ENCODE data around the gene SH3RF2. TPM values are rescaled to one million over a fixed set of nuclear protein-coding genes. Genes with fewer than 3 reads are reported as not detected.

The SH3RF2 gene
- total and polyA plus RNA-seq, 10 of the 15 experiments (the other 5 are each of a cell fraction or from before 2014, with no cell fraction given), result 0.15 TPM; not detected in 9

DNA sequence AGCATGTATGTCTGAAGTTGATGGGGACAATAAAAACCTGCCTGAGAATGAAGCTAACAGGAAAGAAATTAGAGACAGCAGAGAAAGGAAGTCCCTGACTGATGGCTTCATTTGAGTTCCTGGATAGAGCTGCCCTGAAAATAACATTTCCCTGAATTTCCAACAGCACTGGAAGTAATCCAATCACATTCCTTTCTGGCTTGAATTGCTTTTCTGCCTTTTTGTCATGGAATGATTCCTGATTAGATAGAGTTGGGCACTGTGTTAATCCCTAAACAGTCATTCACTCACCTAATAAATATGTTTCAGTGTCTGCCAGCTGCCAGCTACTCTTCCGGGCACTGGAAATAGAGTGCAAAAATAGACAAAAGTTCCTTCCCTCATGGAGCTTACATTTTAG, 30.0 kb upstream of the SH3RF2 start:
- BruUV-seq (replicated peaks), result no TSS peak
- Histone ChIP-seq H3K9ac (ENCODE audit: control insufficient read depth, insufficient read depth, low read length) (no peak overlapping the region), H3K9me3 (replicated peaks; ENCODE audit: control insufficient read depth, insufficient read depth, low read length) (no peaks in the 10 kb centered on the region), H3K4me2 (ENCODE audit: control insufficient read depth, insufficient read depth) (no peak overlapping the region), H3K4me1 (ENCODE audit: control insufficient read depth, insufficient read depth, low read length) (no peaks in the 10 kb centered on the region), H2AFZ (ENCODE audit: control insufficient read depth, low read depth, low read length) (no peak overlapping the region), H3K79me2 (ENCODE audit: control insufficient read depth, insufficient read depth, low read length) (no peaks in the 10 kb centered on the region), H3K4me3 (no peak overlapping the region), H3K27me3 (replicated peaks in 1 of 2; ENCODE audit: control insufficient read depth in 2 of 2, insufficient read depth in 2 of 2, low read length in 1 of 2) (peaks cover 0 to 2% of the 10 kb centered on the region in 2 experiments; a peak in 2 of 4 replicates), H3K36me3 (ENCODE audit: control insufficient read depth in 2 of 2, insufficient read depth in 2 of 2, low read length in 1 of 2) (no peaks in the 10 kb centered on the region), H3K27ac (ENCODE audit: control insufficient read depth, insufficient read depth) (no peak overlapping the region), H4K20me1 (ENCODE audit: control insufficient read depth, insufficient read depth) (no peaks in the 10 kb centered on the region)
- intact Hi-C loops (cut with micrococcal nuclease; ENCODE audit: unreplicated experiment) (no loop called here), in situ Hi-C loops (cut with MboI) (no loop called here)
- TF ChIP-seq SIX5 (IDR thresholded peaks at IDR 0.05; ENCODE audit: low read depth, low read length, severe bottlenecking) (no peak), MTA2 (IDR thresholded peaks at IDR 0.05; ENCODE audit: low read depth) (no peak), TARDBP (IDR thresholded peaks at IDR 0.05; ENCODE audit: borderline replicate concordance) (no peak), SMARCA5 (IDR thresholded peaks at IDR 0.05) (no peak), PAX5 (IDR thresholded peaks at IDR 0.05; ENCODE audit: borderline replicate concordance, low read depth, low read length) (no peak), CBX3 (IDR thresholded peaks at IDR 0.05; ENCODE audit: borderline replicate concordance, low read depth) (no peak), ZSCAN29 (IDR thresholded peaks at IDR 0.05) (no peak), ESRRA (IDR thresholded peaks at IDR 0.05; ENCODE audit: low read length) (no peak), EGR1 (IDR thresholded peaks at IDR 0.05; ENCODE audit: borderline replicate concordance in 1 of 2, low read depth in 2 of 2, low read length in 2 of 2) (no peak)
- TF ChIP-seq, protein P1, sequence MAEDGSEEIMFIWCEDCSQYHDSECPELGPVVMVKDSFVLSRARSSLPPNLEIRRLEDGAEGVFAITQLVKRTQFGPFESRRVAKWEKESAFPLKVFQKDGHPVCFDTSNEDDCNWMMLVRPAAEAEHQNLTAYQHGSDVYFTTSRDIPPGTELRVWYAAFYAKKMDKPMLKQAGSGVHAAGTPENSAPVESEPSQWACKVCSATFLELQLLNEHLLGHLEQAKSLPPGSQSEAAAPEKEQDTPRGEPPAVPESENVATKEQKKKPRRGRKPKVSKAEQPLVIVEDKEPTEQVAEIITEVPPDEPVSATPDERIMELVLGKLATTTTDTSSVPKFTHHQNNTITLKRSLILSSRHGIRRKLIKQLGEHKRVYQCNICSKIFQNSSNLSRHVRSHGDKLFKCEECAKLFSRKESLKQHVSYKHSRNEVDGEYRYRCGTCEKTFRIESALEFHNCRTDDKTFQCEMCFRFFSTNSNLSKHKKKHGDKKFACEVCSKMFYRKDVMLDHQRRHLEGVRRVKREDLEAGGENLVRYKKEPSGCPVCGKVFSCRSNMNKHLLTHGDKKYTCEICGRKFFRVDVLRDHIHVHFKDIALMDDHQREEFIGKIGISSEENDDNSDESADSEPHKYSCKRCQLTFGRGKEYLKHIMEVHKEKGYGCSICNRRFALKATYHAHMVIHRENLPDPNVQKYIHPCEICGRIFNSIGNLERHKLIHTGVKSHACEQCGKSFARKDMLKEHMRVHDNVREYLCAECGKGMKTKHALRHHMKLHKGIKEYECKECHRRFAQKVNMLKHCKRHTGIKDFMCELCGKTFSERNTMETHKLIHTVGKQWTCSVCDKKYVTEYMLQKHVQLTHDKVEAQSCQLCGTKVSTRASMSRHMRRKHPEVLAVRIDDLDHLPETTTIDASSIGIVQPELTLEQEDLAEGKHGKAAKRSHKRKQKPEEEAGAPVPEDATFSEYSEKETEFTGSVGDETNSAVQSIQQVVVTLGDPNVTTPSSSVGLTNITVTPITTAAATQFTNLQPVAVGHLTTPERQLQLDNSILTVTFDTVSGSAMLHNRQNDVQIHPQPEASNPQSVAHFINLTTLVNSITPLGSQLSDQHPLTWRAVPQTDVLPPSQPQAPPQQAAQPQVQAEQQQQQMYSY (CRISPR knock-in tag; IDR thresholded peaks at IDR 0.05), result no peak
- DNase-seq (ENCODE audit: low read depth, low spot score), result no peak
- RAD21 ChIA-PET (ENCODE audit: unreplicated experiment), result no interaction called here
- no peak for ATAC-seq
- SMC1A ChIA-PET (ENCODE audit: uncharacterized antibody, unreplicated experiment), result no interaction called here
- WGBS (ENCODE audit: insufficient coverage, insufficient replicate concordance, low lambda C conversion rate, missing lambda C conversion rate), result 100% methylated on average over 1 of the region's 1 CpG
- FAIRE-seq, result no peak
- CTCF ChIA-PET, result interaction anchor here (0.9 kb wide), 1 partner anchor 18 kb away, joined by 4 read pairs; no protein-coding TSS in a partner anchor
- POLR2A ChIA-PET, result no interaction called here

All from GM12878 (cell line).